ENCODE results near the gene DSCAM. TPM values are rescaled to one million over a fixed set of nuclear protein-coding genes. Genes with fewer than 3 reads are reported as not detected.

DSCAM gene
- total RNA-seq, 1 donor = not detected

GRCh38 chr21:40563900-40564299, 283.1 kb downstream of the DSCAM start:
- TF ChIP-seq CTCF (IDR thresholded peaks at IDR 0.05; ENCODE audit: insufficient read depth, low read depth, low read length) = no peak
- no peak overlapping the region for H3K4me3 ChIP-seq (ENCODE audit: low read depth, low read length)
- no peak for DNase-seq (ENCODE audit: low read depth)

- H3K4me3 ChIP-seq (ENCODE audit: low read depth, low read length) = no peak overlapping the region
- DNase-seq (ENCODE audit: low read depth) = no peak
- no peak for TF ChIP-seq CTCF (IDR thresholded peaks at IDR 0.05; ENCODE audit: insufficient read depth, low read depth, low read length)
These were observed 284.5 kb downstream of the DSCAM start for GRCh38 chr21:40562242-40563002.

GRCh38 chr21:40556442-40556968, 290.5 kb downstream of the DSCAM start:
- TF ChIP-seq CTCF (IDR thresholded peaks at IDR 0.05; ENCODE audit: insufficient read depth, low read depth, low read length) = no peak
- no peak for DNase-seq (ENCODE audit: low read depth)
- H3K4me3 ChIP-seq (ENCODE audit: low read depth, low read length) = no peak overlapping the region

GRCh38 chr21:40555021-40555528, 291.9 kb downstream of the DSCAM start:
- DNase-seq (ENCODE audit: low read depth) = no peak
- H3K4me3 ChIP-seq (ENCODE audit: low read depth, low read length) = no peak overlapping the region
- no peak for TF ChIP-seq CTCF (IDR thresholded peaks at IDR 0.05; ENCODE audit: insufficient read depth, low read depth, low read length)

- no peak overlapping the region for H3K4me3 ChIP-seq (ENCODE audit: low read depth, low read length)
- no peak for TF ChIP-seq CTCF (IDR thresholded peaks at IDR 0.05; ENCODE audit: insufficient read depth, low read depth, low read length)
- no peak for DNase-seq (ENCODE audit: low read depth)
These were observed 293.2 kb downstream of the DSCAM start for GRCh38 chr21:40553781-40554180.

- no peak for DNase-seq (ENCODE audit: low read depth)
- H3K4me3 ChIP-seq (ENCODE audit: low read depth, low read length) = no peak overlapping the region
- TF ChIP-seq CTCF (IDR thresholded peaks at IDR 0.05; ENCODE audit: insufficient read depth, low read depth, low read length) = no peak
These were observed 298.9 kb downstream of the DSCAM start for GRCh38 chr21:40547906-40548513.
